Fibroblast of mammary gland (primary cell): ENCODE results near the gene OVOL3.
A peak's percentile ranks its signal among the peaks of the same experiment; 100 is the strongest.
"Not testable (repeated sequence)": the region's sequence is repeated elsewhere in the genome, so short reads cannot be mapped to it uniquely, and the experiment has no call there.

Source experiments
- DNase-seq: peaks from one replicate; pipeline ENCODE4 v3.0.0-alpha.2; 2010; ENCODE audit warnings: low read depth
- H3K4me3 ChIP-seq: 2 replicates; pipeline ENCODE4 v1.5.1; 2011; ENCODE audit warnings: low read depth, mild to moderate bottlenecking, low read length, moderate library complexity; ENCODE audit not compliant: control insufficient read depth
- TF ChIP-seq, protein P1 (sequence below): conservative IDR thresholded peaks from 2 replicates; pipeline ENCODE4 v1.5.1; 2011; ENCODE audit warnings: low read depth, low read length, inconsistent platforms; ENCODE audit not compliant: control insufficient read depth, insufficient read depth

The OVOL3 gene

GRCh38 chr19:36125557-36125956 lies 14.6 kb downstream of the OVOL3 start:
- TF ChIP-seq, protein P1, sequence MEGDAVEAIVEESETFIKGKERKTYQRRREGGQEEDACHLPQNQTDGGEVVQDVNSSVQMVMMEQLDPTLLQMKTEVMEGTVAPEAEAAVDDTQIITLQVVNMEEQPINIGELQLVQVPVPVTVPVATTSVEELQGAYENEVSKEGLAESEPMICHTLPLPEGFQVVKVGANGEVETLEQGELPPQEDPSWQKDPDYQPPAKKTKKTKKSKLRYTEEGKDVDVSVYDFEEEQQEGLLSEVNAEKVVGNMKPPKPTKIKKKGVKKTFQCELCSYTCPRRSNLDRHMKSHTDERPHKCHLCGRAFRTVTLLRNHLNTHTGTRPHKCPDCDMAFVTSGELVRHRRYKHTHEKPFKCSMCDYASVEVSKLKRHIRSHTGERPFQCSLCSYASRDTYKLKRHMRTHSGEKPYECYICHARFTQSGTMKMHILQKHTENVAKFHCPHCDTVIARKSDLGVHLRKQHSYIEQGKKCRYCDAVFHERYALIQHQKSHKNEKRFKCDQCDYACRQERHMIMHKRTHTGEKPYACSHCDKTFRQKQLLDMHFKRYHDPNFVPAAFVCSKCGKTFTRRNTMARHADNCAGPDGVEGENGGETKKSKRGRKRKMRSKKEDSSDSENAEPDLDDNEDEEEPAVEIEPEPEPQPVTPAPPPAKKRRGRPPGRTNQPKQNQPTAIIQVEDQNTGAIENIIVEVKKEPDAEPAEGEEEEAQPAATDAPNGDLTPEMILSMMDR = no peak
- H3K4me3 ChIP-seq = no peak overlapping the region
- DNase-seq = no peak

DNA sequence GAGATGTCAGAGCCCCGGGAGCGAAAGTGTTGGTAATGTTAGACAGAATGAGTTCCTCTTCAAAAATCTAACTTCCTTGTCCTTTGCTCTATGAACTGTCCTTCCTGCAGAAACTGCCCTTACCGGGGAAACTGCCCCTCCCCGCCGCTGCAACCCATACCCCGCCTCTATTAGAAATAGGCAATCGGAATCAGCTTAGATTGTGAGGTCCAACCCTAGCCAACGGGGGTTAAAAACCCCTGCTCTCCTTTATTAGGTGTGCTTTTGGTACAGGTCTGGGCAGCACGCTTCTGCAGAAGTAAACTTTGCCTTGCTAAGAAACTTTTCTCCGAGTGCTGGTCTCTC lies 17.4 kb downstream of the OVOL3 start:
- H3K4me3 ChIP-seq = peak overlapping the region; percentile 58
- TF ChIP-seq, protein P1 = no peak
- DNase-seq = no peak

DNA sequence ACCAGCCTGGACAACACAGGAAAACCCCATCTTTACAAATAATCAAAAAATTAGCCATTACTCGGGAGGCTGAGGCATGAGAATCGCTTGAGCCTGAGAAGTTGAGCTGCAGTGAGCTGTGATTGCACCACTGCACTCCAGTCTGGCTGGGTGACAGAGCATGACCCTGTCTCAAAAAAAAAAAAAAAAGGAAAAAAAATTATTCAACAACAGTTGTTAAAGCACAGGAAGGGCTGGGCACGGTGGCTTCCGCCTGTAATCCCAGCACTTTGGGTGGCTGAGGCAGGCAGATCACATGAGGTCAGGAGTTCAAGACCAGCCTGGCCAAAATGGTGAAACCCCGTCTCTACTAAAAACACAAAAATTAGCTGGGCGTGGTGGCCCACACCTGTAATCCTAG lies 20.3 kb downstream of the OVOL3 start:
- not testable (repeated sequence) for DNase-seq, H3K4me3 ChIP-seq

- DNase-seq, H3K4me3 ChIP-seq: not testable (repeated sequence)
Measured at GRCh38 chr19:36134867-36135266, 23.9 kb downstream of the OVOL3 start.

DNA sequence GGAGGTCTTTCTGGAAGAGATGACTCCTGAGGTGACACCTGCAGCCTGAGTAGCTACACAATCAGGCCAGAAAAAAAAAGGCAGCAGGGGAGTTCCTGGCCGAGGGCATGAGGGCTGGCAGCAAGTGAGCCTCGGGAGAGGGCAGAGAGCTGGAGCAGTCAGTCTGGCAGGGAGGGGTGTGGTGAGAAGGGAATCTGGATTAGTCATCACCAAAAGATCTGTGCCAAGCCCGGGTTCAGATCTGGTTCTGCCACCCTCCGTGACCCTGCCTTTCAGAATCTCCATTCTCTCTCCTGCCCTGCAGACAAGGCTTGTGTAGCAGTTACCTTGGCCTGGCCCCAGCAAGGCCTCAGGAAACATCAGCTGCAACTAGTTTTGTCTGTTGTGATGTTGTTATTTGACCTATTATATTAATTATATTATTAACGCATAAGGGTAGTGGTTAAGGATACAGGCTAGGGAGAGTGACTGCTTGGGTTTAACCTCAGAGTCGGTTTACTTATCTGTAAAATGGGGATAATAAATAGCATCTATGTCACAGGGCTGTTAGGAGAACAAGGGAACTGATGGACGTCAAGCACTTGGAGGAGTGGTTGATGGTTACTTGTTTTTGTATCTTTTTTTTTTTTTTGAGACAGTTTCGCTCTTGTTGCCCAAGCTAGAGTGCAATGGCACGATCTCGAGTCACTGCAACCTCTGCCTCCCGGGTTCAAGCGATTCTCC lies 26.2 kb downstream of the OVOL3 start:
- TF ChIP-seq, protein P1 = no peak
- no peak overlapping the region for H3K4me3 ChIP-seq
- DNase-seq = peak; percentile 42

- no peak for DNase-seq
- TF ChIP-seq, protein P1 = no peak
- peak overlapping the region; percentile 100 for H3K4me3 ChIP-seq
Measured at GRCh38 chr19:36139120-36139472, 28.2 kb downstream of the OVOL3 start.

DNA sequence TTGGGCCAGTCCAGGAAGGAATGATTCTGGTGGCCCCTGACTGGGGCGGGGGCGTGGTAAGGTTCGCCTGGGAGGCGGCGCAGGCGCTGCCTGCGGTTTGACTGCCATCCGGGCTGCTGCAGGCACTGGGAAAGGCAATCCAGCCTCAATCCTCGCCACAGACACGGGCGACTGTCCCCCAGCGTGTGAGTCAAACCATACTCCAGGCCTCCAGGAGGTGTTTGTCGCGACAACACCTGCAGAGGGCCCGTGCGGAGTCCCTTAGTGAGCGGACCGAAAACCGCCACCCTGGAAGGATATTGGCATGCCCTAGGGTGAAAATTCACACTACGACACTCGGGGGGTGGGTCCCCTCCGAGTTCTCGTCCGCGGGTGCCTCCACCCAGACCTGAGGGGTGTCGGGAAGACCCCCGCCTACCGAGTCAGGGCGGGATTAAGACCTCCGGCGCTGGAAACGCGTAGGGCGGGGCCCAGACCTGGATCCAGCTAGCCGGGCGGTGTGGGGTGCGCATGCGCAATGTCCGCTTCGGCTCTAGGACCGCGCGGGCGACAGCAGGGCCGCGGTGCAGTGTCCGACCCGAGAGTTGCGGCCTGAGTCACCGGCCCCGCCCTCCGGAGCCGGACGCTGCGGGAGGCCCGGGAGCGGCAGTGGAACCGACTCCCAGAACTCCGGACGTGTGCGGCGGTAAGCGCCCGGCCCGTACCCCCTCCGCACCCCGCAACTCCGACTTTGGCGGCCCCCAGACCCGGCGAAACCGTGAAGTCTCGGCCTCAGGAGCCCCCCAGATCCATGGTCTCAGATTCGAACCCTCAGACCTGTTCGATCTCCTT lies 28.7 kb downstream of the OVOL3 start, which contains the start of gene CAPNS1:
Gene CAPNS1, plus strand, starts transcription at position 594 of the 831 bp plus-strand sequence. CDS start 946 bp downstream, outside the sequence.
- H3K4me3 ChIP-seq = peak within 1 kb of the TSS; percentile 100
- peak; percentile 93 for DNase-seq

More for the DNA sequence above, 28.7 kb downstream of the OVOL3 start, which contains the start of gene CAPNS1:
- TF ChIP-seq, protein P1 = no peak
